ENCODE measurements around the gene SMARCC1. TPM values are rescaled to one million over a fixed set of nuclear protein-coding genes. Genes with fewer than 3 reads are reported as not detected.

Gene SMARCC1
- total RNA-seq, 4 donors from 2014 or later = 38.5 to 54.2 (median 42.9) TPM

DNA sequence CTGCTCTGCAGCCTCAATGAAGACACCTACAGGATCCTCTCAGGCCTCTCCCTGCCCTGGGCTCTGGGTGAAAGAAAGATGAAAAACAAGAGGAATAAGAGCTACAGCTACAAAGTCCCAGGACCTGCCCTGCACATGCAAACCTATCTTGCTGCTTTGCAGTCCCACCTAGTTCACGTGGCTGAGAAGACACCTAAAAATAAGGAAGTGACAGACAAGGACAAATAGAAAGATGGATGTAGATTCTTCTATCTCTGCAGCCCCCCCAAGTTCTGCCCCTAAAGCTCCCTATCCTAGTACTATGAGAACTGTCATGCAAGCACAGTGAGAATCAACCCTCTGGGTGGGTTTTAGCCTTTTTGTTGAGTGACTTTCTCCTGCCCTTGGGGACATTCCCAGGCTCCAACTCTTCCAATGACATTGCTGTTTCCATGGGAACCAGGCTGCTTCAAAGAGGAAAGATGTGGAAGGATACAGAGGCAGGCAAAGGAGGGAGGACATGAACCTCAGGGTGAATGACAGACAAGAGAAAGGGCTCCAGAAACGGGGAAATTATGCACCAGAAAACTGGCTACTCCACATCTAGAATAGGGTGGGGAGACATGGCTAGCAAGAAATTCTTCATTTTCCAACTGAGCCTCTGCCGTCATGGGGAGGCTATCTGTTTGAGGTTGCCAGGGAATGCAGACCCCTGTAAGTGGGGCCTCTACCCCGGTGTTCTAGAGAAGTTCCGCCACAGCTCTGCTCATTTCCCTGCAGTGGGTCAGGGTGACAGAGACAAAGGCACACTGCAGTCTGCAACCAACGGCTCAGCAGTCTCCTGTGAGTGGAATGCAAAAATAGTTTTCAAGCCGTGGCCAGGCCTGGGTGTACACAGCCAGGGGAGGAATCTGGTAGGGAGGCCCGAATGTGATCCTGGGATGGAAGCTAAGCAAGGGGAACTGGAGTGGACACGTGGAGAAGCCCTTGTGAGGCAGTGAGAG, 208.2 kb downstream of the SMARCC1 start:
- no peak for DNase-seq (ENCODE audit: low spot score in 2 of 2)
- TF ChIP-seq, protein P1, sequence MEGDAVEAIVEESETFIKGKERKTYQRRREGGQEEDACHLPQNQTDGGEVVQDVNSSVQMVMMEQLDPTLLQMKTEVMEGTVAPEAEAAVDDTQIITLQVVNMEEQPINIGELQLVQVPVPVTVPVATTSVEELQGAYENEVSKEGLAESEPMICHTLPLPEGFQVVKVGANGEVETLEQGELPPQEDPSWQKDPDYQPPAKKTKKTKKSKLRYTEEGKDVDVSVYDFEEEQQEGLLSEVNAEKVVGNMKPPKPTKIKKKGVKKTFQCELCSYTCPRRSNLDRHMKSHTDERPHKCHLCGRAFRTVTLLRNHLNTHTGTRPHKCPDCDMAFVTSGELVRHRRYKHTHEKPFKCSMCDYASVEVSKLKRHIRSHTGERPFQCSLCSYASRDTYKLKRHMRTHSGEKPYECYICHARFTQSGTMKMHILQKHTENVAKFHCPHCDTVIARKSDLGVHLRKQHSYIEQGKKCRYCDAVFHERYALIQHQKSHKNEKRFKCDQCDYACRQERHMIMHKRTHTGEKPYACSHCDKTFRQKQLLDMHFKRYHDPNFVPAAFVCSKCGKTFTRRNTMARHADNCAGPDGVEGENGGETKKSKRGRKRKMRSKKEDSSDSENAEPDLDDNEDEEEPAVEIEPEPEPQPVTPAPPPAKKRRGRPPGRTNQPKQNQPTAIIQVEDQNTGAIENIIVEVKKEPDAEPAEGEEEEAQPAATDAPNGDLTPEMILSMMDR (IDR thresholded peaks at IDR 0.05) = no peak
- TF ChIP-seq POLR2A (IDR thresholded peaks at IDR 0.05) = no peak
- intact Hi-C loops (cut with DNase I; ENCODE audit: low total_unique reads) = no loop called here
- WGBS, 2 donors = 81 to 82% methylated on average over 9 of the region's 9 CpGs
- H3K4me3 ChIP-seq (ENCODE audit: low read depth, poor library complexity, severe bottlenecking) = no peak overlapping the region

GRCh38 chr3:47571391-47572175, 210.1 kb downstream of the SMARCC1 start:
- no peak for TF ChIP-seq POLR2A (IDR thresholded peaks at IDR 0.05)
- TF ChIP-seq, protein P1 (IDR thresholded peaks at IDR 0.05) = no peak
- 60 to 61% methylated on average over 10 of the region's 10 CpGs for WGBS, 2 donors
- DNase-seq (ENCODE audit: low spot score in 2 of 2) = no peak
- no peak overlapping the region for H3K4me3 ChIP-seq (ENCODE audit: low read depth, poor library complexity, severe bottlenecking)
- intact Hi-C loops (cut with DNase I; ENCODE audit: low total_unique reads) = no loop called here

DNA sequence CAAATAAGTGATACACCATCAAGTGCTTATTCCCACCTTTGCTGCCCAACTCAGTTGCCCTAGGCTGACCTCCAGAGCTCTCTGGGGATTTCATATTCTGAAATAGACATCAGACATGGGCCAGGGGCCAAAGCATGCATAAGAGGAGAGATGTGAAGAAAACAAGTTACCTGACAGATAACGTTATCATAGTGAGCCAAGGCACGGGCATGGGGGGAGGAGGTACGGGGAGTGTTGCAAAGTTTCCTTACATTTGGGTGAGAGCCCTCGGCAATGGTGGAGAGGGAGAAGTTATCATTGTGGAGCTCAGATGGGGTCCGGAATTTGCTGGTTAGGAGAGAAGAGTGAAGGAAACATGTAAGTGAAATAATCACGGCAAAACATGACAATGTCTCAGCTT, 212.8 kb downstream of the SMARCC1 start:
- DNase-seq (ENCODE audit: low spot score in 2 of 2) = no peak

GRCh38 chr3:47567149-47567548, 214.5 kb downstream of the SMARCC1 start:
- H3K4me3 ChIP-seq (ENCODE audit: low read depth, poor library complexity, severe bottlenecking) = no peak overlapping the region
- 85 to 92% methylated on average over 4 of the region's 4 CpGs for WGBS, 2 donors
- TF ChIP-seq POLR2A (IDR thresholded peaks at IDR 0.05) = no peak
- TF ChIP-seq, protein P1 (IDR thresholded peaks at IDR 0.05) = no peak
- no peak for DNase-seq (ENCODE audit: low spot score in 2 of 2)
- intact Hi-C loops (cut with DNase I; ENCODE audit: low total_unique reads) = no loop called here

More for the DNA sequence above, 212.8 kb downstream of the SMARCC1 start:
- WGBS, 2 donors = 86 to 88% methylated on average over 6 of the region's 6 CpGs
- intact Hi-C loops (cut with DNase I; ENCODE audit: low total_unique reads) = no loop called here
- H3K4me3 ChIP-seq (ENCODE audit: low read depth, poor library complexity, severe bottlenecking) = no peak overlapping the region
- TF ChIP-seq, protein P1 (IDR thresholded peaks at IDR 0.05) = no peak
- TF ChIP-seq POLR2A (IDR thresholded peaks at IDR 0.05) = no peak

GRCh38 chr3:47566667-47567066, 215.0 kb downstream of the SMARCC1 start:
- WGBS, 2 donors = 91 to 94% methylated on average over 9 of the region's 9 CpGs

More at GRCh38 chr3:47566667-47567066, 215.0 kb downstream of the SMARCC1 start:
- no peak for DNase-seq (ENCODE audit: low spot score in 2 of 2)
- intact Hi-C loops (cut with DNase I; ENCODE audit: low total_unique reads) = no loop called here
- TF ChIP-seq, protein P1 (IDR thresholded peaks at IDR 0.05) = no peak
- no peak for TF ChIP-seq POLR2A (IDR thresholded peaks at IDR 0.05)
- H3K4me3 ChIP-seq (ENCODE audit: low read depth, poor library complexity, severe bottlenecking) = no peak overlapping the region
